LNCAP (cell line): Measurements from ENCODE around the gene GATA1.

Experiments
- TF ChIP-seq, protein P1 (sequence below): fragments of 450-650 bp; IDR thresholded peaks from 2 replicates; pipeline ENCODE4 v1.5.1; 2017; ENCODE audit warnings: mild to moderate bottlenecking

The GATA1 gene

DNA sequence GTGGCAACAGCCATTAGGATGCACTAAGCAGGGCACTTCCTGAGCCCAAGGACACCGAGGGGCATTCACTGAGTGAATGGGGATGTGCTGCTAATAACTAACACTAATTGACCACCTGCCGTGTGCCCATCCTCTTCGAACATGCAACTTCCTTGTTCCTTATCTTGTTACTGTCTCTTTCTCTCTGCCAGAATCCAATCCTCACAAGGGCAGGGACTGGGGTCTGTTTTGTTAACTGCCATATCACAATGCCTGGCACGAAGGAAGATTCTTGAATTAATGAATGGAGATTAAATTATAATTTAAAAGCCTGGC, 41.2 kb downstream of the GATA1 start:
- TF ChIP-seq, protein P1, sequence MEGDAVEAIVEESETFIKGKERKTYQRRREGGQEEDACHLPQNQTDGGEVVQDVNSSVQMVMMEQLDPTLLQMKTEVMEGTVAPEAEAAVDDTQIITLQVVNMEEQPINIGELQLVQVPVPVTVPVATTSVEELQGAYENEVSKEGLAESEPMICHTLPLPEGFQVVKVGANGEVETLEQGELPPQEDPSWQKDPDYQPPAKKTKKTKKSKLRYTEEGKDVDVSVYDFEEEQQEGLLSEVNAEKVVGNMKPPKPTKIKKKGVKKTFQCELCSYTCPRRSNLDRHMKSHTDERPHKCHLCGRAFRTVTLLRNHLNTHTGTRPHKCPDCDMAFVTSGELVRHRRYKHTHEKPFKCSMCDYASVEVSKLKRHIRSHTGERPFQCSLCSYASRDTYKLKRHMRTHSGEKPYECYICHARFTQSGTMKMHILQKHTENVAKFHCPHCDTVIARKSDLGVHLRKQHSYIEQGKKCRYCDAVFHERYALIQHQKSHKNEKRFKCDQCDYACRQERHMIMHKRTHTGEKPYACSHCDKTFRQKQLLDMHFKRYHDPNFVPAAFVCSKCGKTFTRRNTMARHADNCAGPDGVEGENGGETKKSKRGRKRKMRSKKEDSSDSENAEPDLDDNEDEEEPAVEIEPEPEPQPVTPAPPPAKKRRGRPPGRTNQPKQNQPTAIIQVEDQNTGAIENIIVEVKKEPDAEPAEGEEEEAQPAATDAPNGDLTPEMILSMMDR = no peak

DNA sequence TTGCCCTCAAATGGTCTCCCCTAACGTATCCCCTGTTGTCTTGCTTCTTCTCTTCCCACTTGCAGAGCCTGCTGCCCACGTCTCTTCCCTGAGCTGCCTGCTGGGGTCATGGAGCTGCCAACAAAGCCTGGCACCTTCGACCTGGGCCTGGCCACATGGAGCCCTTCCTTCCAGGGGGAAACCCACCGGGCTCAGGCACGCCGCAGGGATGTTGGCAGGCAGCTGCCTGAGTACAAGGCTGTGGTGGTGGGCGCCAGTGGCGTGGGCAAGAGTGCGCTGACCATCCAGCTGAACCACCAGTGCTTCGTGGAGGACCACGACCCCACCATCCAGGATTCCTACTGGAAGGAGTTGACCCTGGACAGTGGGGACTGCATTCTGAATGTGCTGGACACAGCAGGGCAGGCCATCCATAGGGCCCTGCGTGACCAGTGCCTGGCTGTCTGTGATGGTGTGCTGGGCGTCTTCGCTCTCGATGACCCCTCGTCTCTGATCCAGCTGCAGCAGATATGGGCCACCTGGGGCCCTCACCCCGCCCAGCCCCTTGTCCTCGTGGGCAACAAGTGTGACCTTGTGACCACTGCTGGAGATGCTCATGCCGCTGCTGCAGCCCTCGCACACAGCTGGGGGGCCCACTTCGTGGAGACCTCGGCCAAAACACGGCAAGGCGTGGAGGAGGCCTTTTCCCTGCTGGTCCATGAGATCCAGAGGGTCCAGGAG, 42.8 kb downstream of the GATA1 start:
- TF ChIP-seq, protein P1 = no peak

DNA sequence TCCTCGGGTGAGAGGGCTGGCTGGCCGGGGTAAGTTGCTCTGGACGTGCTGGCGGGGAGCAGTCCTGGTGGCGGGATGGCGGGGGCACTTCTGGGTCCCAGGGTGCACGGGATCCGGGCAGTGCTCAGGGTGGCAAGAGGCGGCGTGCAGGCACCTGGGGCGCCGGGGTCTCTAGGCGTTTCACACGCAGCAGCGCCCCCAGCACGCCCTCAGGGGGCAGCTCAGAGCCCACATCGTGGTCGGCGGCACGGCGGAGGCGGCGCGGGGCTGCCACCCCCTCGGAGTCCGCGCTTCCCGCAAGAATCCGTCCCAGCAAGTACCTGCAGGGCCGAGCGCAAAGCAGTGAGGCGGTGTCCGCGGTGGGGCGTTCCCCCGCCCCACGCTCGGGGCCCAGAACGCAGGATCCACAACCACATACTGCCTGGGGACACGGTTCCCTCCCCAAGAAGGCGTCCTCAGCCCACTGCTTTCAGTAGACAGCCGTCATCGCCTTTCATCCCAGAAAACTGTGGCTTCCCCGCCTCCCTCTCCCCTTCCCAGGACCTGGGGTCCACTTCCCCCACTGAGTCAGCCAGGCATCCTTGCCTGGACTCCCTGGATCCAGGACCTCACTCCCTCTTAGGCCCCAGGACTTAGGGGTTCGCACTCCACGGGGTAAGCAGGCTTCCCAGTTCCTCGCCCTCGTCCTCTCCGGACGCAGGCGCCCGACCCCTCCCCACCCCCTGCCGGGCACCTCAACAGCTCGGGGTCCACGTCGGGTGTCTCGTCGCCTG, 44.9 kb downstream of the GATA1 start:
- TF ChIP-seq, protein P1 = no peak

DNA sequence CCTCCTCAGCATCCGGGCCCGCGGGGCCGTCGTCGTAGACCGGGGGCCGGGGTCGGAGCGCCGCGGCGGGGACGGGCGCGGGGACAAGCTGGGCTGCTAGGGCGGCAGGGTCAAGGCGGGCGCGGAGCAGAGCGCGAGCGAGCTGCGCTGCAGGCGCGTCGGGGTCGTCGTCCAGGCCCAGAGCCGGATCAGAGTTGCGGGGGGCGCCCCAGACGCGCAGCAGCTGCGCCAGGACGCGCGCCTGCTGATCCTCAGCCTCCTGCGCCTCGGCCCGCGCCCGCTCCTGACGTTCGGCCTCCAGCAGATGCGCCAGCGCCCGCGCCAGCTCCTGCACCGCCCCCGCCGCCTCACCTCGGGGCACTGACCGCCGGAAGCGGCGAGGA, 45.5 kb downstream of the GATA1 start:
- TF ChIP-seq, protein P1 = no peak

DNA sequence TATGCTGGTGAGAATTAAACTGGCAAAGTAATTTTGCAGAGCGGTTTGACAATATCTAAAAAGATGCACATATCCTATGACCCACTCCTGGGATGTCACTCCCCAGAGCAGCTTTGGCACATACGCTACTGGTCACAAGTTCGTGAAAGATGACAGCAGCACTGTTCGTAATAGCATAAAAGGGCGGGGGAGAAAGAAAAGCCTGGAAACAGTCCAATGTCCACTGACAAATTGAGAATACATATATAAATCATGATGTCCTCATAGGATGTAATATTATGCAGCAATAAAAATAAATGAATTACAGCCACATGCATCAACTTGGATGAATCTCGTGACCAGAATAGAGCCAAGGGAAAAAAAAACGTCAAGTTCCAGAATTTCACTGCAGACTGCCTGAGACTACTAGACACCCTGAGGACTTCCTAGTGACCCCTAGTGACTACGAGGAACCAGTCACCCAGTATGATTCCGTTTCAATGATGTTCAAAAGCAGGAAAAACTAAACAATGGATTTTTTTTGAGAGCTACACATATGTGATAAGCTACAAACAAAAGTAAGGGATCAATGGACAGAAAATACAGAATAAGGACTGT, 47.2 kb downstream of the GATA1 start:
- TF ChIP-seq, protein P1 = no peak; the same call in 1 of the 2 replicates

DNA sequence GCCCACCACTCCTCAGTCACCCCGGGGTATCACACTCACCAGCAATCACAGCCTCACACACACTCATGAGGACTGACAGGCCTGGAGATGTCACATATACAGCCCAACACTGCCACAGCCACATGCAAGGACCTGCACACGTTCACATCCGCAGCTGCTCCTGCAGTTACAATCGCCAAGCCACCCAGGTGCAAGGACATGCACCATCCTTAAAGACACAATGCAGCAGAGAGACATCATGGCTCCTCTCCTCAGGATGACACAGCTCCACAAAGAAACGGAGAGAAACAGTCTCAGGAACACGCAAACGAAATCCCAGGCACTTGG, 48.0 kb downstream of the GATA1 start:
- TF ChIP-seq, protein P1 = no peak

DNA sequence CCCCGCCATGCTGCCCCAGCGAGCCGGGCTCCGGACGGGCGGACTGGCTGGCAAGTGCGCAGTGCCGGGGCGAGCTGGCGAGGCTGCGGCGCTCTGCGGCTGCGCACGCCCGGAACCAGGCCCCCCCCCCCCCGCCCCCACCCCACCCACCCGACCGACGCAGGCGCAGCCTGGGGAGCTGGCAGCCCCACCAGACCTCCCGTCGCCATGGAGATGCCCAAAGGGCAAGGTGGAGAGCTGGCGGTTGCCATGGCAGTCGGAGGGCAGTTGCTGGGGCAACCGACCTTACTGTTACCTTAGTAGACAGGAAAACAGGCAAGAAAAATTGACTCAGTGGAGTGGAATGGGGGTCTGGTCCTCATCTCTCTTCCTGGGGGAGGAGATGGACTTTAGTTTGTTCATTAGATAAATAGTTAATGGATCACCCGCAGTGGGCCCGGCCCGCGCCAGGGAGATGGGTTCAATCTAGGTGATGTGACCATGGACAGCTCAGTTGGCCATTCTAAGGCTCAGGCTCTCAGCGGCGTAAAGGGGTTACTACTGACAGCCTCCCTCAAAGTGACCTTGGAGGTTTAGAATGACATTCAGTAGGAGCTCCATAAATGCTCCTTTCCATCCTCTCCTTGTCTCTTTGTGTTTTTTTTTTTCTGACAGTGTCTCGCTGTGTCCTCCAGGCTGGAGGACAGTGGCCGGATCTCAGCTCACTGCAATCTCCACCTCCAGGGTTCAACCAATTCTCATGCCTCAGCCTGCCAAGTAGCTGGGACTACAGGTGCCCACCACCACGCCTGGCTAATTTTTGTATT, 49.3 kb downstream of the GATA1 start, which contains the start of gene PCSK1N:
Gene PCSK1N, minus strand, starts transcription at position 87 of the 806 bp plus-strand sequence. Its CDS starts 78 bp downstream, at position 9.
- TF ChIP-seq, protein P1 = no peak
